HL-60 (cell line): Measurements from ENCODE around the gene SLC5A1.
"Not testable (repeated sequence)": the region's sequence is repeated elsewhere in the genome, so short reads cannot be mapped to it uniquely, and the experiment has no call there.

Source experiments
- POLR2AphosphoS5 ChIP-seq: IDR thresholded peaks from 2 replicates; pipeline ENCODE4 v1.6.1; 2012; ENCODE audit warnings: low read depth
- TF ChIP-seq, protein P1 (sequence below): IDR thresholded peaks from one replicate; pipeline ENCODE4 v1.5.1; 2011; ENCODE audit warnings: low read length, control low read depth, inconsistent platforms; ENCODE audit not compliant: insufficient read depth

DNA sequence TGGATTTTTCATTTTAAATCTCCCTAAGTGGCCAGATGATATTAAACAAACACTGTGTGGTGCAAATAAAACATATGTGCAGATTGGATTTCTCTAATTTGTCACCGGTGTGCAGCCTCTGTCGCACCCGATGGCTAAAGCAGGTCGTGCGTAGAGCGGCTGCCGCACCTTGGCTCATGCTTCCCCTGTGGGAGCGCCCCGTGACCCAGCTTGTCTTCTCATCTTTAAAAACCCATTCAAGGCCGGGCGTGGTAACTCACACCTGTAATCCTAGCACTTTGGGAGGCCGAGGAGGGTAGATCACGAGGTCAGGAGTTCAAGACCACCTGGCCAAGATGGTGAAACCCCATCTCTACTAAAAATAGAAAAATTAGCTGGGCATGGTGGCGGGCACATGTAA, 91.7 kb downstream of the SLC5A1 start:
- TF ChIP-seq, protein P1, sequence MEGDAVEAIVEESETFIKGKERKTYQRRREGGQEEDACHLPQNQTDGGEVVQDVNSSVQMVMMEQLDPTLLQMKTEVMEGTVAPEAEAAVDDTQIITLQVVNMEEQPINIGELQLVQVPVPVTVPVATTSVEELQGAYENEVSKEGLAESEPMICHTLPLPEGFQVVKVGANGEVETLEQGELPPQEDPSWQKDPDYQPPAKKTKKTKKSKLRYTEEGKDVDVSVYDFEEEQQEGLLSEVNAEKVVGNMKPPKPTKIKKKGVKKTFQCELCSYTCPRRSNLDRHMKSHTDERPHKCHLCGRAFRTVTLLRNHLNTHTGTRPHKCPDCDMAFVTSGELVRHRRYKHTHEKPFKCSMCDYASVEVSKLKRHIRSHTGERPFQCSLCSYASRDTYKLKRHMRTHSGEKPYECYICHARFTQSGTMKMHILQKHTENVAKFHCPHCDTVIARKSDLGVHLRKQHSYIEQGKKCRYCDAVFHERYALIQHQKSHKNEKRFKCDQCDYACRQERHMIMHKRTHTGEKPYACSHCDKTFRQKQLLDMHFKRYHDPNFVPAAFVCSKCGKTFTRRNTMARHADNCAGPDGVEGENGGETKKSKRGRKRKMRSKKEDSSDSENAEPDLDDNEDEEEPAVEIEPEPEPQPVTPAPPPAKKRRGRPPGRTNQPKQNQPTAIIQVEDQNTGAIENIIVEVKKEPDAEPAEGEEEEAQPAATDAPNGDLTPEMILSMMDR = not testable (repeated sequence)
- not testable (repeated sequence) for TF ChIP-seq POLR2AphosphoS5
